HG03095 (cell line): ENCODE results near the gene ARL15.
"Not testable (repeated sequence)": the region's sequence is repeated elsewhere in the genome, so short reads cannot be mapped to it uniquely, and the experiment has no call there.

Experiments
- ATAC-seq: cut with Tn5 transposase; IDR thresholded peaks from one replicate; pipeline ENCODE4 v1.9.1; 2021; ENCODE audit warnings: moderate library complexity; ENCODE audit not compliant: unreplicated experiment

The ARL15 gene

GRCh38 chr5:53871775-53872174 lies 438.6 kb downstream of the ARL15 start:
- no peak for ATAC-seq

- no peak for ATAC-seq
Observed at GRCh38 chr5:53871050-53871449, 439.3 kb downstream of the ARL15 start.

- ATAC-seq = no peak
Observed at GRCh38 chr5:53858700-53859456, 451.5 kb downstream of the ARL15 start.

- ATAC-seq = no peak
Observed at GRCh38 chr5:53856506-53856905, 453.9 kb downstream of the ARL15 start.

- not testable (repeated sequence) for ATAC-seq
Observed at GRCh38 chr5:53836851-53837430, 473.4 kb downstream of the ARL15 start.

- no peak for ATAC-seq
Observed at GRCh38 chr5:53834500-53834899, 475.9 kb downstream of the ARL15 start.
